ENCODE data around the gene ZNF277. TPM values are rescaled to one million over a fixed set of nuclear protein-coding genes. Genes with fewer than 3 reads are reported as not detected.
"Not testable (repeated sequence)": the region's sequence is repeated elsewhere in the genome, so short reads cannot be mapped to it uniquely, and the experiment has no call there.

Gene ZNF277
- total RNA-seq, 6 experiments from 2014 or later: 11.2 to 20.9 (median 13.1) TPM

GRCh38 chr7:112306903-112307302 is 100.4 kb downstream of the ZNF277 start:
- ATAC-seq (no peak), DNase-seq (no peak)
- 80% methylated on average over 2 of the region's 2 CpGs for WGBS (ENCODE audit: insufficient coverage, low coverage, low lambda C conversion rate, missing lambda C conversion rate)
- H3K27me3 ChIP-seq: no peaks in the 10 kb centered on the region
- no peaks in the 10 kb centered on the region for H3K36me3 ChIP-seq
- no peaks in the 10 kb centered on the region for H3K9me3 ChIP-seq
- H3K27ac ChIP-seq: no peak overlapping the region
- no peaks in the 10 kb centered on the region for H3K4me1 ChIP-seq
- no peak for TF ChIP-seq POLR2A (IDR thresholded peaks at IDR 0.05)
- intact Hi-C loops (cut with DNase I): no loop called here
- no peak overlapping the region for H3K4me3 ChIP-seq

GRCh38 chr7:112307506-112307905 is 101.0 kb downstream of the ZNF277 start:
- no peak for TF ChIP-seq POLR2A (IDR thresholded peaks at IDR 0.05)
- TF ChIP-seq, protein P1, sequence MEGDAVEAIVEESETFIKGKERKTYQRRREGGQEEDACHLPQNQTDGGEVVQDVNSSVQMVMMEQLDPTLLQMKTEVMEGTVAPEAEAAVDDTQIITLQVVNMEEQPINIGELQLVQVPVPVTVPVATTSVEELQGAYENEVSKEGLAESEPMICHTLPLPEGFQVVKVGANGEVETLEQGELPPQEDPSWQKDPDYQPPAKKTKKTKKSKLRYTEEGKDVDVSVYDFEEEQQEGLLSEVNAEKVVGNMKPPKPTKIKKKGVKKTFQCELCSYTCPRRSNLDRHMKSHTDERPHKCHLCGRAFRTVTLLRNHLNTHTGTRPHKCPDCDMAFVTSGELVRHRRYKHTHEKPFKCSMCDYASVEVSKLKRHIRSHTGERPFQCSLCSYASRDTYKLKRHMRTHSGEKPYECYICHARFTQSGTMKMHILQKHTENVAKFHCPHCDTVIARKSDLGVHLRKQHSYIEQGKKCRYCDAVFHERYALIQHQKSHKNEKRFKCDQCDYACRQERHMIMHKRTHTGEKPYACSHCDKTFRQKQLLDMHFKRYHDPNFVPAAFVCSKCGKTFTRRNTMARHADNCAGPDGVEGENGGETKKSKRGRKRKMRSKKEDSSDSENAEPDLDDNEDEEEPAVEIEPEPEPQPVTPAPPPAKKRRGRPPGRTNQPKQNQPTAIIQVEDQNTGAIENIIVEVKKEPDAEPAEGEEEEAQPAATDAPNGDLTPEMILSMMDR (IDR thresholded peaks at IDR 0.05): no peak
- H3K4me1 ChIP-seq: no peaks in the 10 kb centered on the region
- no peaks in the 10 kb centered on the region for H3K27me3 ChIP-seq
- intact Hi-C loops (cut with DNase I): no loop called here
- no peak for DNase-seq
- WGBS (ENCODE audit: insufficient coverage, low coverage, low lambda C conversion rate, missing lambda C conversion rate): 100% methylated on average over 1 of the region's 3 CpGs
- H3K4me3 ChIP-seq: no peak overlapping the region
- no peak overlapping the region for H3K27ac ChIP-seq
- H3K36me3 ChIP-seq: no peaks in the 10 kb centered on the region
- no peaks in the 10 kb centered on the region for H3K9me3 ChIP-seq
- no peak for ATAC-seq

DNA sequence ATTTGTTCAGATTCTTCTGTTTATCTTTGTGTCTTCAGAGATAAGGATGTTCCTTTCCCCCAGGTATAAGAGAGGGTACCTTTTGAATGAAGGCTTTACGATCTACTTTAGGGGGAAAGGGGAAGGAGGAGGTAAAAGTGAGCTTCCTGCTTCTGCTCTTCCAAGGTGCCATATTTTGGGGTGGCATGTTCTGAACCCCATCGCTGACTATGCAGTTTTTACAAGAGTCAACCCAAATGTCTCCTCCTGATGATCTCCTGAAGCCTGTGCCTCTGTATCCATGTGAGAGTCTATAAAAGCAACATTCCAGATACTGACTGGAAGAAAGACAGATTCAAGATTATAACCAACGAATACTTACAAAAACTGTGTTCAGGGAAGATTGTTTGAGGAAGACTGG is 102.5 kb downstream of the ZNF277 start:
- peaks cover 0 to 1% (median 0%) of the 10 kb centered on the region in 4 donors for H3K36me3 ChIP-seq
- DNase-seq: no peak
- no peaks in the 10 kb centered on the region for H3K9me3 ChIP-seq
- TF ChIP-seq, protein P1 (IDR thresholded peaks at IDR 0.05): no peak
- TF ChIP-seq POLR2A (IDR thresholded peaks at IDR 0.05): no peak
- H3K27ac ChIP-seq: no peak overlapping the region
- no peak for ATAC-seq
- intact Hi-C loops (cut with DNase I): no loop called here
- H3K4me3 ChIP-seq: no peak overlapping the region
- no peaks in the 10 kb centered on the region for H3K4me1 ChIP-seq
- 93% methylated on average over 3 of the region's 3 CpGs for WGBS (ENCODE audit: insufficient coverage, low coverage, low lambda C conversion rate, missing lambda C conversion rate)
- H3K27me3 ChIP-seq: no peaks in the 10 kb centered on the region

GRCh38 chr7:112316803-112317202 is 110.3 kb downstream of the ZNF277 start:
- H3K9me3 ChIP-seq; ATAC-seq; DNase-seq; H3K36me3 ChIP-seq; H3K27ac ChIP-seq; H3K4me1 ChIP-seq; H3K27me3 ChIP-seq; intact Hi-C loops (cut with DNase I); H3K4me3 ChIP-seq: not testable (repeated sequence)
- 100% methylated on average over 1 of the region's 2 CpGs for WGBS (ENCODE audit: insufficient coverage, low coverage, low lambda C conversion rate, missing lambda C conversion rate)

DNA sequence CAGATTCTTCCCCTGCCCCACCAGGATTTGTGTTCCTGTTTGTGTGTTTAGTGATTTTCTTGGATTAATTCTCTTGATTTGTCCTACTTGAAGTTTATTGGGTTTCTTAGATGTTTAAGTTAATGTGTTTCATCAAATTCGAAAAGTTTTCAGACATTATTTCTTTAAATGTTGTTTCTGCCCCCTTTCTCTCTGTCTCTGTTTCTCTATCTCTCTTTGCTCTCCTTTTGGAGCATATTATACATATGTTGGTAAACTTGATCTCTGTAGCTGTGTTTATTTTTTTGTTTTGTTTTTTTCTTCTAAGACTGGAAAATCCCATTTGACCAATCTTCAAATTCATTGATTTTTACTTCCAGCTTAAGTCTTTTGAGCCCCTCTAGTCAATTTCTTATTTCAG is 115.6 kb downstream of the ZNF277 start:
- no peak overlapping the region for H3K4me3 ChIP-seq
- H3K27ac ChIP-seq: no peak overlapping the region
- 83% methylated on average over 1 of the region's 1 CpG for WGBS (ENCODE audit: insufficient coverage, low coverage, low lambda C conversion rate, missing lambda C conversion rate)
- TF ChIP-seq, protein P1 (IDR thresholded peaks at IDR 0.05): no peak
- no peak for TF ChIP-seq POLR2A (IDR thresholded peaks at IDR 0.05)
- peaks cover 0 to 9% (median 0%) of the 10 kb centered on the region in 4 donors for H3K9me3 ChIP-seq
- H3K36me3 ChIP-seq: peaks cover 0 to 7% (median 3%) of the 10 kb centered on the region in 4 donors
- intact Hi-C loops (cut with DNase I): no loop called here
- ATAC-seq (no peak), DNase-seq (no peak)
- H3K4me1 ChIP-seq: no peaks in the 10 kb centered on the region
- no peaks in the 10 kb centered on the region for H3K27me3 ChIP-seq

DNA sequence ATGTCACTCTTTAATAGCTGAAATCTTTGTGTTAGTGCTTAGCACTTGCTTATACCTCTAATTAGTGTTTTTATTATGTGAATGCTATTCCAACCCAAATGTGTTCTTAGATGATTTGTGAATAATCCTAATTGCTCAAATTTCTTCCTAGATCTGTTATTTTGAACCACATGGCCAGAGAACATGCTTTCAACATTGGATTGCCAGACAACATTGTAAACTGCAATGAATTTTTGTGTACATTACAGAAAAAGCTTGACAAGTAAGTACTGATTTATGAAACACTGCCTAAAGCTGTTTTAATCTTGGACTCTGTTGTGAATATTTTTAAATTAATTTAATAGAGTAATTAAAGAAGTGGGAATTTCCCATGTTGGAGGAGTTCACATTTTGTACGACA is 121.1 kb downstream of the ZNF277 start:
- 93% methylated on average over 1 of the region's 1 CpG for WGBS (ENCODE audit: insufficient coverage, low coverage, low lambda C conversion rate, missing lambda C conversion rate)
- no peak for DNase-seq
- intact Hi-C loops (cut with DNase I): no loop called here
- Histone ChIP-seq H3K4me3 (no peak overlapping the region), H3K4me1 (no peaks in the 10 kb centered on the region), H3K36me3 (peaks cover 0 to 3% (median 0%) of the 10 kb centered on the region in 4 donors), H3K27ac (no peak overlapping the region), H3K27me3 (no peaks in the 10 kb centered on the region), H3K9me3 (no peaks in the 10 kb centered on the region)
- TF ChIP-seq, protein P1 (IDR thresholded peaks at IDR 0.05): no peak
- TF ChIP-seq POLR2A (IDR thresholded peaks at IDR 0.05): no peak
- no peak for ATAC-seq
